ENCODE measurements around the gene CHST15.

CHST15 gene

GRCh38 chr10:123962756-123963530 is 130.5 kb downstream of the CHST15 start:
- TF ChIP-seq, protein P1, sequence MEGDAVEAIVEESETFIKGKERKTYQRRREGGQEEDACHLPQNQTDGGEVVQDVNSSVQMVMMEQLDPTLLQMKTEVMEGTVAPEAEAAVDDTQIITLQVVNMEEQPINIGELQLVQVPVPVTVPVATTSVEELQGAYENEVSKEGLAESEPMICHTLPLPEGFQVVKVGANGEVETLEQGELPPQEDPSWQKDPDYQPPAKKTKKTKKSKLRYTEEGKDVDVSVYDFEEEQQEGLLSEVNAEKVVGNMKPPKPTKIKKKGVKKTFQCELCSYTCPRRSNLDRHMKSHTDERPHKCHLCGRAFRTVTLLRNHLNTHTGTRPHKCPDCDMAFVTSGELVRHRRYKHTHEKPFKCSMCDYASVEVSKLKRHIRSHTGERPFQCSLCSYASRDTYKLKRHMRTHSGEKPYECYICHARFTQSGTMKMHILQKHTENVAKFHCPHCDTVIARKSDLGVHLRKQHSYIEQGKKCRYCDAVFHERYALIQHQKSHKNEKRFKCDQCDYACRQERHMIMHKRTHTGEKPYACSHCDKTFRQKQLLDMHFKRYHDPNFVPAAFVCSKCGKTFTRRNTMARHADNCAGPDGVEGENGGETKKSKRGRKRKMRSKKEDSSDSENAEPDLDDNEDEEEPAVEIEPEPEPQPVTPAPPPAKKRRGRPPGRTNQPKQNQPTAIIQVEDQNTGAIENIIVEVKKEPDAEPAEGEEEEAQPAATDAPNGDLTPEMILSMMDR (conservative IDR thresholded peaks at IDR 0.05; ENCODE audit: low read length): no peak
- H3K4me3 ChIP-seq (ENCODE audit: low read length): no peak overlapping the region
- DNase-seq (ENCODE audit: low read depth): no peak

- H3K4me3 ChIP-seq (ENCODE audit: low read length): no peak overlapping the region
- no peak for DNase-seq (ENCODE audit: low read depth)
- TF ChIP-seq, protein P1 (conservative IDR thresholded peaks at IDR 0.05; ENCODE audit: low read length): no peak
Observed at GRCh38 chr10:123958241-123958640, 135.2 kb downstream of the CHST15 start.
